H1 (cell line): ENCODE data around the gene PAX7. TPM values are rescaled to one million over a fixed set of nuclear protein-coding genes. Genes with fewer than 3 reads are reported as not detected.

ENCODE experiments used
- ASH2L ChIP-seq: fragments of 200-600, 300-600 bp; sonication (generic); IDR thresholded peaks from one replicate; pipeline ENCODE4 v1.7.1; 2017; ENCODE audit warnings: low read length
- ATF2 ChIP-seq: IDR thresholded peaks from 2 replicates; pipeline ENCODE4 v1.6.1; 2012; ENCODE audit warnings: low read length, inconsistent platforms
- ATF3 ChIP-seq: IDR thresholded peaks from 2 replicates; pipeline ENCODE4 v1.6.1; 2011; ENCODE audit warnings: low read depth, mild to moderate bottlenecking, low read length; ENCODE audit not compliant: insufficient read depth
- CEBPB ChIP-seq: IDR thresholded peaks from 2 replicates; pipeline ENCODE4 v1.6.1; 2012; ENCODE audit warnings: low read depth, low read length
- CHD2 ChIP-seq: IDR thresholded peaks from 2 replicates; pipeline ENCODE4 v1.6.1; 2012; ENCODE audit warnings: low read length, improper control_type of control experiment
- EGR1 ChIP-seq: IDR thresholded peaks from 2 replicates; pipeline ENCODE4 v1.6.1; 2011; ENCODE audit warnings: low read depth, low read length, borderline replicate concordance
- EP300 ChIP-seq, 2 experiments: IDR thresholded peaks; 1 replicate in 1 of 2; 2 replicates in 1 of 2; pipeline ENCODE4 v1.6.1; 2011 to 2012; ENCODE audit warnings: low read depth in 2 of 2, low read length in 2 of 2, mild to moderate bottlenecking in 2 of 2, borderline replicate concordance in 1 of 2, inconsistent platforms in 1 of 2, moderate library complexity in 1 of 2
- EZH2 ChIP-seq: fragments of 200-600 bp; sonication (generic); IDR thresholded peaks from 2 replicates; pipeline ENCODE4 v1.7.1; 2012; ENCODE audit warnings: low read depth, mild to moderate bottlenecking, moderate library complexity, low read length, inconsistent platforms; ENCODE audit not compliant: severe bottlenecking
- GTF2F1 ChIP-seq: IDR thresholded peaks from 2 replicates; pipeline ENCODE4 v1.6.1; 2012; ENCODE audit warnings: low read depth, low read length, improper control_type of control experiment, borderline replicate concordance
- HDAC2 ChIP-seq, 2 experiments: fragments of 300-600 bp in 1 of 2; sonication (generic) in 1 of 2; IDR thresholded peaks; 2 replicates each; pipeline ENCODE4 v1.6.1; 2011 to 2012; ENCODE audit warnings: low read depth in 2 of 2, low read length in 2 of 2, mild to moderate bottlenecking in 2 of 2, moderate library complexity in 2 of 2, borderline replicate concordance in 1 of 2, inconsistent platforms in 1 of 2
- HDAC6 ChIP-seq: IDR thresholded peaks from one replicate; pipeline ENCODE4 v1.7.1; 2012; ENCODE audit warnings: low read depth, mild to moderate bottlenecking, inconsistent platforms, low read length, moderate library complexity
- MAX ChIP-seq: IDR thresholded peaks from 2 replicates; pipeline ENCODE4 v1.6.1; 2012; ENCODE audit warnings: inconsistent platforms
- POLR2A ChIP-seq, 2 experiments: IDR thresholded peaks; 1 replicate in 1 of 2; 2 replicates in 1 of 2; pipeline ENCODE4 v1.6.1; 2011; ENCODE audit warnings: low read depth in 2 of 2, low read length in 2 of 2, mild to moderate bottlenecking in 2 of 2; ENCODE audit errors: control extremely low read depth in 1 of 2
- RBBP5 ChIP-seq: IDR thresholded peaks from 2 replicates; pipeline ENCODE4 v1.7.1; 2012; ENCODE audit warnings: low read depth, mild to moderate bottlenecking, inconsistent platforms, low read length, moderate library complexity, borderline replicate concordance
- SIRT6 ChIP-seq: IDR thresholded peaks from one replicate; pipeline ENCODE4 v1.7.1; 2012; ENCODE audit warnings: low read length, inconsistent platforms
- SP1 ChIP-seq: IDR thresholded peaks from 2 replicates; pipeline ENCODE4 v1.6.1; 2011; ENCODE audit warnings: low read depth, low read length
- SP2 ChIP-seq: IDR thresholded peaks from 2 replicates; pipeline ENCODE4 v1.6.1; 2012; ENCODE audit warnings: mild to moderate bottlenecking, low read length, inconsistent platforms
- SP4 ChIP-seq: IDR thresholded peaks from 2 replicates; pipeline ENCODE4 v1.6.1; 2012; ENCODE audit warnings: low read length, inconsistent platforms
- TAF7 ChIP-seq: optimal IDR thresholded peaks from 2 replicates; pipeline ENCODE3; 2011; ENCODE audit warnings: low read depth, mild to moderate bottlenecking, inconsistent platforms, low read length, moderate library complexity, borderline replicate concordance
- TCF12 ChIP-seq: IDR thresholded peaks from 2 replicates; pipeline ENCODE4 v1.6.1; 2011; ENCODE audit warnings: low read depth, mild to moderate bottlenecking, low read length
- TEAD4 ChIP-seq: IDR thresholded peaks from 2 replicates; pipeline ENCODE4 v1.6.1; 2012; ENCODE audit warnings: low read depth, low read length, inconsistent platforms, mixed read lengths
- USF2 ChIP-seq: IDR thresholded peaks from 2 replicates; pipeline ENCODE4 v1.6.1; 2011; ENCODE audit warnings: low read length, improper control_type of control experiment
- YY1 ChIP-seq: IDR thresholded peaks from 2 replicates; pipeline ENCODE4 v1.6.1; 2011; ENCODE audit warnings: low read depth, mild to moderate bottlenecking, low read length
- polyA plus RNA-seq, 7 experiments: library from polyadenylated mRNA; depleted of rRNA in 3 of 7; stranded (reverse) in 5 of 7; unstranded in 2 of 7; fragments of >200 nt in 5 of 7; fragments of 200-250 nt in 2 of 7; gene quantifications; 1 replicate in 5 of 7; 2 replicates in 1 of 7; 4 replicates in 1 of 7; pipeline versions ENCODE4 v1.2.1 to v1.2.3, GENCODE V29; 2011 to 2013; ENCODE audit warnings: missing spikeins in 2 of 7, mixed read lengths in 2 of 7
- total RNA-seq: library from RNA; stranded (reverse); fragmentation: NEBNext Ultra II Directional; extraction: Animal tissue kit (Norgen Biotek cat#: 25700); gene quantifications from 2 replicates; pipeline ENCODE4 v1.2.1, GENCODE V29; 2021

PAX7 gene
- total and polyA plus RNA-seq, 2 of the 8 experiments (the other 6 are each of a cell fraction or from before 2014, with no cell fraction given) = not detected

GRCh38 chr1:18651713-18652112 is 21.1 kb downstream of the PAX7 start (continued):
- TF ChIP-seq CEBPB (no peak), ATF3 (no peak), HDAC2 (IDR thresholded peaks at IDR 0.05; ENCODE audit: borderline replicate concordance in 1 of 2, low read depth in 2 of 2, low read length in 2 of 2) (peak; percentile 42 to 74; a peak in 1 of 4 replicates), GTF2F1 (no peak), CHD2 (no peak), POLR2A (IDR thresholded peaks at IDR 0.05; ENCODE audit: control extremely low read depth in 1 of 2, low read depth in 2 of 2, low read length in 2 of 2) (no peak), HDAC6 (no peak), USF2 (no peak), TCF12 (peak; percentile 80; the same call in 1 of the 2 replicates), EZH2 (no peak), SP1 (peak; percentile 63), YY1 (no peak), SP4 (no peak), MAX (peak; percentile 11; the same call in 1 of the 2 replicates), EP300 (IDR thresholded peaks at IDR 0.05; ENCODE audit: borderline replicate concordance in 1 of 2, low read depth in 2 of 2, low read length in 2 of 2) (no peak), TAF7 (no peak), RBBP5 (no peak), TEAD4 (0 out of 2 replicates have a peak, but pooled peaks have one; percentile 30), SIRT6 (no peak), EGR1 (peak; percentile 79), SP2 (no peak), ASH2L (no peak), ATF2 (no peak)
